Rectal smooth muscle tissue (tissue), 1 donor: ENCODE data around the gene TAPBPL.

Source experiments
- H3K27ac ChIP-seq: one replicate; pipeline ENCODE4 v1.7.0; 2013; ENCODE audit warnings: low read depth, low read length, inconsistent platforms
- H3K27me3 ChIP-seq: one replicate; pipeline ENCODE4 v1.7.0; 2013; ENCODE audit warnings: low read length; ENCODE audit not compliant: control insufficient read depth, insufficient read depth
- H3K36me3 ChIP-seq: one replicate; pipeline ENCODE4 v1.7.0; 2013; ENCODE audit warnings: low read length; ENCODE audit not compliant: control insufficient read depth, insufficient read depth
- H3K4me1 ChIP-seq: one replicate; pipeline ENCODE4 v1.7.0; 2013; ENCODE audit warnings: low read length; ENCODE audit not compliant: control insufficient read depth, insufficient read depth
- H3K4me3 ChIP-seq: one replicate; pipeline ENCODE4 v1.7.0; 2013; ENCODE audit warnings: low read length
- H3K9ac ChIP-seq: one replicate; pipeline ENCODE4 v1.7.0; 2013; ENCODE audit warnings: low read length

TAPBPL gene

DNA sequence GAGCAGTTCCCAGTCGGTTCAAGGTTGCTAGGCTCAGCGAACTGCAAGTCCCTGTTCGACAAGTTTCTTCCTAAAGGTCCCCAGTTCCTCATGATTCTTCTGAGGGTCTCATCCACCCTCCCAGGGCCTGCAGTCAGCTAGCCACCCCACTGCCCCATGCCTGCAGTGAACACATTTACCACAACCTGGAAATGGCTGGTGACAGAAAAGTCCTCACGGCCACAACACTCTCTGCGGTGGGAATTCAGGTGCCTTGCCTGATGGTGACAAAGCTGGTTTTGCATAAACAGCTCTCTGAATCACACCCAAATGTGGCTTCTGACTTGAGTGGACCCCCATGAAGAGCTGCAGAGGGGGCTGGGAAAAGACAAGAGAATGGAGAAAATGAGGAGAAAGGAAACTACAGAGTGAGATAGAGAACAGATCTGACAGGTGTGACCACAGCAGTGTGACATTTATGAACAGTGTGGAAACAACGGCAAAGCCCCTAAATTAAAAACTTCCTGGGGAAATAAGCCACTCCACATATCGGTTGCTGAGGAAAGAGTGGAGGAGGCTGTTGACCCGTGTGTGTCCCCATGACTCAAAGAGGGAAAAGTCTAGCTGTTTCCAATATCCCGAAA lies 8.4 kb upstream of the TAPBPL start:
- H3K36me3 ChIP-seq = peaks cover 7% of the 10 kb centered on the region
- H3K4me1 ChIP-seq = no peaks in the 10 kb centered on the region
- H3K4me3 ChIP-seq = no peak overlapping the region
- H3K9ac ChIP-seq = no peak overlapping the region
- H3K27ac ChIP-seq = no peak overlapping the region
- H3K27me3 ChIP-seq = no peaks in the 10 kb centered on the region

GRCh38 chr12:6444031-6444430 lies 7.8 kb upstream of the TAPBPL start:
- no peaks in the 10 kb centered on the region for H3K4me1 ChIP-seq
- no peak overlapping the region for H3K9ac ChIP-seq
- H3K4me3 ChIP-seq = no peak overlapping the region
- peaks cover 7% of the 10 kb centered on the region for H3K36me3 ChIP-seq
- no peak overlapping the region for H3K27ac ChIP-seq
- H3K27me3 ChIP-seq = no peaks in the 10 kb centered on the region

DNA sequence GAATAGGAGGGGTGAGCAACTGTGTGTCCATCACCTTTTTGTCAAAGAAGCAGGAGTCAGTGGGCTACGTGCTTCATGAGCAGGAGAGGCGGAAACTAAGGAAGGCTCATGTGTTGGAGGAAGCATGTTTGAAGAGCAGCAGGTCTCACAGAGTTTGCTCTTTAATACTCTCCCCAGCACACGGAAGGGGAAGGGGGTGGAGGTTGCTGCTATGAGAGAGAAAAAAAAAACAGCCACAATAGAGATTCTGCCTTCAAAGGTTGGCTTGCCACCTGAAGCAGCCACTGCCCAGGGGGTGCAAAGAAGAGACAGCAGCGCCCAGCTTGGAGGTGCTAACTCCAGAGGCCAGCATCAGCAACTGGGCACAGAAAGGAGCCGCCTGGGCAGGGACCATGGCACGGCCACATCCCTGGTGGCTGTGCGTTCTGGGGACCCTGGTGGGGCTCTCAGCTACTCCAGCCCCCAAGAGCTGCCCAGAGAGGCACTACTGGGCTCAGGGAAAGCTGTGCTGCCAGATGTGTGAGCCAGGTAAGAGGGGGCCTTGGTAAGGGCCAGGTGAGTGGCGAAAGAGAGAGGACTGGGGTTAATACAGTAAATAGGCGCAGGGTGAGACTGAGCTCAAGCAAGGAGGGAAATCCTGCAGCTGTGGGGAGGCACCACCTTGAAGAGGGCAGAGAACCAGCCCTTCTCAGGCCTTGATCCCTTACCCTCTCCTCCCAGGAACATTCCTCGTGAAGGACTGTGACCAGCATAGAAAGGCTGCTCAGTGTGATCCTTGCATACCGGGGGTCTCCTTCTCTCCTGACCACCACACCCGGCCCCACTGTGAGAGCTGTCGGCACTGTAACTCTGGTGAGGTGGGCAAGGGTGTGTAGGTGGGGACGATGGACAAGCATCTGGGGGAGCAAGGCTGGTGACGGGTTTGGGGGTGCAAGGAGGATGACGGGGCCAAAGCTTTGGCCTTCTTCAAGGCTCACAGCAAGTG lies 6.8 kb upstream of the TAPBPL start, which contains the start of gene CD27:
Gene CD27 (plus strand): TSS at position 252 of the 985 bp plus-strand sequence. CDS start 141 bp downstream, at position 393.
- no peaks in the 10 kb centered on the region for H3K27me3 ChIP-seq
- peaks cover 2% of the 10 kb centered on the region for H3K4me1 ChIP-seq
- no peak within 1 kb of the TSS for H3K27ac ChIP-seq
- peak within 1 kb of the TSS; percentile 52 for H3K4me3 ChIP-seq
- H3K36me3 ChIP-seq = peaks cover 5% of the 10 kb centered on the region
- H3K9ac ChIP-seq = no peak within 1 kb of the TSS

DNA sequence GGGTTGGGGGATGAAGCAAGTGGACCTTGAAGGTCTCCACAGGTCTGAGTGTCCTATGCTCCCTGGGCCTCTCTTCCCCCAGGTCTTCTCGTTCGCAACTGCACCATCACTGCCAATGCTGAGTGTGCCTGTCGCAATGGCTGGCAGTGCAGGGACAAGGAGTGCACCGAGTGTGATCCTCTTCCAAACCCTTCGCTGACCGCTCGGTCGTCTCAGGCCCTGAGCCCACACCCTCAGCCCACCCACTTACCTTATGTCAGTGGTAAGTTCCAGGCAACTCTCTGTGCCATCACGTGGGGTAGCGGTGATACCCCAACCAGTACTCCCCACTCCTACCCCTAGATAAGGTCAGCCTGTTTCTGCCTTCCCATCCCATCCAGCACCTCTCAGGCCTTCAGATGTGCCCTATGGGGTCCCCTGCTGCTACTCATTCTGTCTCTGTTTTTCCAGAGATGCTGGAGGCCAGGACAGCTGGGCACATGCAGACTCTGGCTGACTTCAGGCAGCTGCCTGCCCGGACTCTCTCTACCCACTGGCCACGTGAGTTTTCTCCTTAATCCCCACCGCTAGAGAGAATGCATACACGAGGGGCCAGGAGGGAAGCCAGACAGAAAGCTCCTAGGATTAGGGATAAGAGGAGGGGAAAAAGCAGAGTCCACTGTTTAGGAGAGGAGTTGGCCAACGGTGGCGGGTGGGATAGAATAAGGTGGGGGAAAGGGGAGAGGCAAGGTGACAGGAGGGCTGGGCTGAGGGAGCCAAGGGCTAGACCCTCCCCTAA lies 1.6 kb upstream of the TAPBPL start:
- Histone ChIP-seq H3K27me3 (no peaks in the 10 kb centered on the region), H3K27ac (peak overlapping the region; percentile 95), H3K36me3 (peaks cover 13% of the 10 kb centered on the region), H3K9ac (peak overlapping the region; percentile 54), H3K4me3 (peak overlapping the region; percentile 86), H3K4me1 (peaks cover 22% of the 10 kb centered on the region)

DNA sequence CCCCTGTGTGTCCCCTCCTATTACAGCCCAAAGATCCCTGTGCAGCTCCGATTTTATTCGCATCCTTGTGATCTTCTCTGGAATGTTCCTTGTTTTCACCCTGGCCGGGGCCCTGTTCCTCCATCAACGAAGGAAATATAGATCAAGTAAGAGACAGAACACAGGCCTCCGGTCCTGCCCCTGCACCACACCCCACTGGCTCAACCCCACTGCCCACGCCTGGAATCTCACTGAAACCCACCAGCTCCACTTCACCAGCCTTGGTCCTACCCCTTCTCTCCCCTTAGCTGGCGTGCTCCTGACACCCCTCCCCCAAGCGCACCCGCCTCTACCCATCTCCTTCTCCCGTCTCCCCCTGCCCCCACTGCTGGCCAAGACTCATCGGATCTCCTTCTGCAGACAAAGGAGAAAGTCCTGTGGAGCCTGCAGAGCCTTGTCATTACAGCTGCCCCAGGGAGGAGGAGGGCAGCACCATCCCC lies 934 bp upstream of the TAPBPL start:
- peaks cover 9% of the 10 kb centered on the region for H3K36me3 ChIP-seq
- peak overlapping the region; percentile 54 for H3K9ac ChIP-seq
- peak overlapping the region; percentile 86 for H3K4me3 ChIP-seq
- no peaks in the 10 kb centered on the region for H3K27me3 ChIP-seq
- peak overlapping the region; percentile 95 for H3K27ac ChIP-seq
- H3K4me1 ChIP-seq = peaks cover 22% of the 10 kb centered on the region

- no peaks in the 10 kb centered on the region for H3K27me3 ChIP-seq
- H3K4me3 ChIP-seq = peak overlapping the region; percentile 86
- H3K9ac ChIP-seq = peak overlapping the region; percentile 89
- H3K4me1 ChIP-seq = peaks cover 22% of the 10 kb centered on the region
- H3K27ac ChIP-seq = peak overlapping the region; percentile 95
- H3K36me3 ChIP-seq = peaks cover 13% of the 10 kb centered on the region
Measured at GRCh38 chr12:6452245-6452943, 552 bp downstream of the TAPBPL start.

DNA sequence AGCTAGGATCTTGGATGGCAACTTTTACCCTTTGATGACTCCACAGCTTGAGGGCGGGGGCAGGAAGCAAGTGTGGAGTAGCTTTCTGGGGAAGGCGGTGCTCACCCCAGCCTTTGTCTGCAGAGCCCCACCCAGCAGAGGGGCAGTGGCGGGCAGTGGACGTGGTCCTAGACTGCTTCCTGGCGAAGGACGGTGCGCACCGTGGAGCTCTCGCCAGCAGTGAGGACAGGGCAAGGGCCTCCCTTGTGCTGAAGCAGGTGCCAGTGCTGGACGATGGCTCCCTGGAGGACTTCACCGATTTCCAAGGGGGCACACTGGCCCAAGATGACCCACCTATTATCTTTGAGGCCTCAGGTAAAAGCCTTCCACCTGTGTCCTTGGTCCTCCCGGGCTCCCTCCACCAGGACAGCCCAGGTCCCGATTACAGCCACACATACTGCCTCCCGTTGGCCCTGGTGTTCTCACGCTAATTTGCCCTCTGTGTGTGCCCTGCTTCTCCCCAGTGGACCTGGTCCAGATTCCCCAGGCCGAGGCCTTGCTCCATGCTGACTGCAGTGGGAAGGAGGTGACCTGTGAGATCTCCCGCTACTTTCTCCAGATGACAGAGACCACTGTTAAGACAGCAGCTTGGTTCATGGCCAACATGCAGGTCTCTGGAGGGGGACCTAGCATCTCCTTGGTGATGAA lies 1.2 kb downstream of the TAPBPL start:
- Histone ChIP-seq H3K4me1 (peaks cover 22% of the 10 kb centered on the region), H3K27me3 (no peaks in the 10 kb centered on the region), H3K36me3 (peaks cover 18% of the 10 kb centered on the region), H3K4me3 (peak overlapping the region; percentile 86), H3K27ac (peak overlapping the region; percentile 95), H3K9ac (peak overlapping the region; percentile 89)

DNA sequence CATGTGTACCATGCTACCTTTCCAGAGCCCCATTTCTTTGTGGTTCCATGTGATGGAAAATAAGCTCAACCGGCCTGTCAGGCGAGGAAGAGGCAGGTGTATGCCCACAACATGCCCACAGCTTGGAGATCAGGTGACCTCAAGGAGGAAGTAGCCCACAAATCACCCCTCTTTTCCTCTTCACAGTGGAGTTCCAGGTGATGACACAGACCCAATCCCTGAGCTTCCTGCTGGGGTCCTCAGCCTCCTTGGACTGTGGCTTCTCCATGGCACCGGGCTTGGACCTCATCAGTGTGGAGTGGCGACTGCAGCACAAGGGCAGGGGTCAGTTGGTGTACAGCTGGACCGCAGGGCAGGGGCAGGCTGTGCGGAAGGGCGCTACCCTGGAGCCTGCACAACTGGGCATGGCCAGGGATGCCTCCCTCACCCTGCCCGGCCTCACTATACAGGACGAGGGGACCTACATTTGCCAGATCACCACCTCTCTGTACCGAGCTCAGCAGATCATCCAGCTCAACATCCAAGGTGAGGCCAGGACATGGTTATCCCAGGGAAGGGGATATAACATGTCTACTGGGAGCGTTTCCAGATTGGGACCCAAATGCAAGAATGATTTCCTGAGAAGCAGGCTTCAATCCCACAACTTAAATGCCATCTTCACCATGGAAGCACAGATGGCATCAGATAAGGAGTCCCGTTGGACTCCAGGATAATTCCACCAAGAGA lies 5.5 kb downstream of the TAPBPL start:
- Histone ChIP-seq H3K4me1 (peaks cover 10% of the 10 kb centered on the region), H3K27me3 (no peaks in the 10 kb centered on the region), H3K9ac (no peak overlapping the region), H3K27ac (no peak overlapping the region), H3K4me3 (no peak overlapping the region), H3K36me3 (peaks cover 49% of the 10 kb centered on the region)

DNA sequence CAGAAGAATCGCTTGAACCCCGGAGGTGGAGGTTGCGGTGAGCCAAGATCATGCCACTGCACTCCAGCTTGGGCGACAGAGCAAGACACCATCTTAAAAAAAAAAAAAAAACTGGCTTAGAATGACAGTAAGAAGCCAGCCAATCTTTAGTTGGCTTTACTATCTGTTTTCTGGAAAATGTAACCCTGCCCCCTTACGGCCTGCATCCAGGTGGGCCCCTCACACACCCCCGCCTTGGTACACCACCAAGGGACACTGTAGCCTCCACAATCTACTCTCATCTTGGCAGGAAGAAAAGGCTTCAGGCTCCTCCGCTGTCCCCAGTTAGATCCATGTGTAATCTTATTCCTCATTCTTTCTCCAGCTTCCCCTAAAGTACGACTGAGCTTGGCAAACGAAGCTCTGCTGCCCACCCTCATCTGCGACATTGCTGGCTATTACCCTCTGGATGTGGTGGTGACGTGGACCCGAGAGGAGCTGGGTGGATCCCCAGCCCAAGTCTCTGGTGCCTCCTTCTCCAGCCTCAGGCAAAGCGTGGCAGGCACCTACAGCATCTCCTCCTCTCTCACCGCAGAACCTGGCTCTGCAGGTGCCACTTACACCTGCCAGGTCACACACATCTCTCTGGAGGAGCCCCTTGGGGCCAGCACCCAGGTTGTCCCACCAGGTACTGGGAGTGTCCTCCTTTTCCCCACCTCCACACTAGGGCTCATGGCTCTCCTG lies 6.6 kb downstream of the TAPBPL start:
- H3K9ac ChIP-seq = no peak overlapping the region
- H3K36me3 ChIP-seq = peaks cover 60% of the 10 kb centered on the region
- peaks cover under 1% of the 10 kb centered on the region for H3K4me1 ChIP-seq
- H3K27ac ChIP-seq = no peak overlapping the region
- H3K27me3 ChIP-seq = no peaks in the 10 kb centered on the region
- no peak overlapping the region for H3K4me3 ChIP-seq

DNA sequence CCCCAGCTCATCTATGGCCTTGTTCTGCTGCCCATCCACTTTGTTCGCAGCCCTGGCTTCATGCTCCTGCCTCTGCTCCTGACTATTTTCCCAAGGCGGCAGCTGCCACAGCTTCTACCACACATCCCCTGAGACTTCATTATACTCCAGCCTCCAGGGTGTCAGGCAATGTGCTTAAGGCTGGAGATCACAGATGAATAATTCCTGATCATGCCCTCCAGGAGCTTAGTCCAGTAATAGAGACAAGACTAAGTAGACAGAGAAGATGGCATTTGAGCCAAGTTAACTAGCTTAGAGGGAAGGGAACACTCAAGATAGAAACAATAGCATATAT lies 7.1 kb downstream of the TAPBPL start:
- no peaks in the 10 kb centered on the region for H3K4me1 ChIP-seq
- no peak overlapping the region for H3K4me3 ChIP-seq
- H3K9ac ChIP-seq = no peak overlapping the region
- peaks cover 63% of the 10 kb centered on the region for H3K36me3 ChIP-seq
- H3K27me3 ChIP-seq = no peaks in the 10 kb centered on the region
- H3K27ac ChIP-seq = no peak overlapping the region
